CD8-positive, alpha-beta memory T cell (primary cell): ENCODE results near the gene SPTLC1. TPM values are rescaled to one million over a fixed set of nuclear protein-coding genes. Genes with fewer than 3 reads are reported as not detected.
A peak's percentile ranks its signal among the peaks of the same experiment; 100 is the strongest.
"Not testable (repeated sequence)": the region's sequence is repeated elsewhere in the genome, so short reads cannot be mapped to it uniquely, and the experiment has no call there.

ENCODE experiments used
- CTCF ChIA-PET: fragments of 350-600 bp; sonication (Branson Sonifier 250); formaldehyde crosslinking; loops from one replicate; lab custom pipeline; 2021; ENCODE audit warnings: antibody characterized with exemption; lab: Charles Lee
- POLR2A ChIA-PET: fragments of 350-600 bp; sonication (Branson Sonifier 250); formaldehyde crosslinking; loops from one replicate; lab custom pipeline; 2021; ENCODE audit warnings: antibody characterized with exemption; lab: Charles Lee
- DNase-seq, 5 donors: peaks; one replicate each; pipeline versions ENCODE4 v3.0.0 to v3.0.0-alpha.2; 2020 to 2022; ENCODE audit warnings: mixed read lengths in 1 of 5
- H3K27ac ChIP-seq: one replicate; pipeline ENCODE4 v1.7.0; 2013; ENCODE audit warnings: low read depth, mild to moderate bottlenecking, low read length, moderate library complexity
- H3K27me3 ChIP-seq: 2 replicates; pipeline ENCODE4 v1.7.0; 2013; ENCODE audit warnings: low read length, mild to moderate bottlenecking; ENCODE audit not compliant: insufficient read depth, poor library complexity, severe bottlenecking
- H3K36me3 ChIP-seq: 2 replicates; pipeline ENCODE4 v1.7.0; 2013; ENCODE audit warnings: mild to moderate bottlenecking, low read length, moderate library complexity; ENCODE audit not compliant: insufficient read depth
- H3K4me1 ChIP-seq: 2 replicates; pipeline ENCODE4 v1.7.0; 2013; ENCODE audit warnings: mild to moderate bottlenecking, low read length, moderate library complexity; ENCODE audit not compliant: insufficient read depth
- H3K4me3 ChIP-seq: 2 replicates; pipeline ENCODE4 v1.7.0; 2013; ENCODE audit warnings: mild to moderate bottlenecking, low read length
- H3K9me3 ChIP-seq: 2 replicates; pipeline ENCODE4 v1.7.0; 2013; ENCODE audit warnings: mild to moderate bottlenecking, low read length
- H3K27ac Mint-ChIP-seq, 8 donors: one replicate each; pipeline ENCODE4 v1.8.0; 2020 to 2021; ENCODE audit warnings: mixed read lengths in 8 of 8, mild to moderate bottlenecking in 6 of 8, inconsistent platforms in 3 of 8, moderate library complexity in 3 of 8
- H3K27me3 Mint-ChIP-seq, 2 donors: one replicate each; pipeline ENCODE4 v1.8.0; 2020 to 2021; ENCODE audit warnings: mixed read lengths in 2 of 2, mild to moderate bottlenecking in 1 of 2, moderate library complexity in 1 of 2
- H3K36me3 Mint-ChIP-seq, 3 donors: one replicate each; pipeline ENCODE4 v1.8.0; 2020 to 2021; ENCODE audit warnings: mixed read lengths in 3 of 3, inconsistent platforms in 1 of 3, mild to moderate bottlenecking in 1 of 3
- H3K4me1 Mint-ChIP-seq, 3 donors: one replicate each; pipeline ENCODE4 v1.8.0; 2020 to 2021; ENCODE audit warnings: mixed read lengths in 3 of 3, inconsistent platforms in 1 of 3, mild to moderate bottlenecking in 1 of 3
- H3K4me3 Mint-ChIP-seq, 7 donors: one replicate each; pipeline ENCODE4 v1.8.0; 2020 to 2021; ENCODE audit warnings: mixed read lengths in 7 of 7, mild to moderate bottlenecking in 6 of 7, moderate library complexity in 4 of 7, inconsistent platforms in 2 of 7
- H3K9me3 Mint-ChIP-seq, 5 donors: one replicate each; pipeline ENCODE4 v1.8.0; 2020 to 2022; ENCODE audit warnings: mixed read lengths in 5 of 5, mild to moderate bottlenecking in 3 of 5, moderate library complexity in 2 of 5, inconsistent platforms in 1 of 5
- polyA plus RNA-seq: library from polyadenylated mRNA; unstranded; fragments of 300-500 nt; fragmentation: Illumina TruSeq; gene quantifications from one replicate; pipeline ENCODE4 v1.2.3, GENCODE V29; 2021
- total RNA-seq, 2 experiments: library from RNA; stranded (reverse); gene quantifications; one replicate each; pipeline ENCODE4 v1.2.3, GENCODE V29; 2021

Gene SPTLC1
- total and polyA plus RNA-seq, 3 experiments from 2014 or later: 38.8 to 64.0 (median 60.7) TPM

DNA sequence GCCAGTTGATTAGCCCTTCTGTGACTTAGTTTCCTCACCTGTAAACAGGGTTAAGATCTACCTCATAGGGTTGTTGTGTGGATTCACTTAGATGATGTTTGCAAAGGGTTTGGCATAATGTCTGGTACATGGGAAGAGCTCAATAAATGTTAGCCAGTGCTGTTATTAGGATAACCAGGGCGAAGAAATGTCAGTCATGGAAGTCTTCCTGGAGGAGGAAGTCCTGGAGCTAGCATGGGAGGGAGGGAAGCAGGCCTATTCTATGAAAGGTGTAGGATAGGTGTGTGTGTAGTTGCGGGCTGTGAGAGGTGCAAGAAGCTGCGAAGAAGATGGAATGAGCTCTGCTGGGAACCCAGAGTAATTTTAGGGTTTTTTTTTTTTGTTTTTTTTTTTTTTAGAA, 30.6 kb upstream of the SPTLC1 start:
- H3K36me3 ChIP-seq, DNase-seq, H3K4me1 ChIP-seq, H3K9me3 Mint-ChIP-seq, H3K9me3 ChIP-seq, H3K4me3 Mint-ChIP-seq, H3K36me3 Mint-ChIP-seq, H3K4me3 ChIP-seq, CTCF ChIA-PET, H3K27ac ChIP-seq, H3K4me1 Mint-ChIP-seq, POLR2A ChIA-PET, H3K27me3 ChIP-seq: not testable (repeated sequence)
- Mint-ChIP-seq H3K27me3 (peaks cover 25 to 68% of the 10 kb centered on the region in 2 donors), H3K27ac (peak overlapping the region in 1 of 8 donors; percentile 0)

DNA sequence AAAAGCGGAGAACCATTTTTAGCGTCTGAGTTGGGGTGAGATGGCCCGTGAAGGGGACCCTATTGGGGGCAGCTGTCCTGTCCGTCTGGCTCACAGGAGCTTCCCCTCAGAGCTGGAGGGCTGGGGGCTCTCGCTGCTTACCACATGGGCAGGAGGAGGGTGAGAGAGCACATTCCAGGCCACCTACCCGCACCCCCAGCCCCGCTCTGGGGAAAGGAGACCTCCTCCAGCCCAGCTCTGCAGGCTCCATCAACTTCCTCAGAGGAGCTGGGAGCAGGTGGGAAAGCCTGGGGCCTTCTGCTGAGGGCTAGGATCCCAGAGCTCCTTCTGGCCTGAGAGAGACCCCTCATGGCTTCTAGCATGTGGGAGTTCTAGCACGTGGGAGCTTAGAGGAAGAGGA, 27.1 kb upstream of the SPTLC1 start:
- peaks cover 26 to 60% of the 10 kb centered on the region in 2 donors for H3K27me3 Mint-ChIP-seq
- H3K27ac Mint-ChIP-seq: no peak overlapping the region
- ChIA-PET CTCF (no interaction called here), POLR2A (no interaction called here)
- no peak for DNase-seq
- H3K4me1 Mint-ChIP-seq: peaks cover 8 to 18% (median 10%) of the 10 kb centered on the region in 3 donors
- no peaks in the 10 kb centered on the region for H3K9me3 Mint-ChIP-seq
- H3K4me3 Mint-ChIP-seq: no peak overlapping the region
- H3K4me3 ChIP-seq: no peak overlapping the region
- no peaks in the 10 kb centered on the region for H3K36me3 Mint-ChIP-seq
- no peaks in the 10 kb centered on the region for H3K9me3 ChIP-seq
- no peak overlapping the region for H3K27ac ChIP-seq
- peaks cover 12% of the 10 kb centered on the region for H3K27me3 ChIP-seq
- H3K4me1 ChIP-seq: peaks cover 9% of the 10 kb centered on the region
- H3K36me3 ChIP-seq: no peaks in the 10 kb centered on the region

DNA sequence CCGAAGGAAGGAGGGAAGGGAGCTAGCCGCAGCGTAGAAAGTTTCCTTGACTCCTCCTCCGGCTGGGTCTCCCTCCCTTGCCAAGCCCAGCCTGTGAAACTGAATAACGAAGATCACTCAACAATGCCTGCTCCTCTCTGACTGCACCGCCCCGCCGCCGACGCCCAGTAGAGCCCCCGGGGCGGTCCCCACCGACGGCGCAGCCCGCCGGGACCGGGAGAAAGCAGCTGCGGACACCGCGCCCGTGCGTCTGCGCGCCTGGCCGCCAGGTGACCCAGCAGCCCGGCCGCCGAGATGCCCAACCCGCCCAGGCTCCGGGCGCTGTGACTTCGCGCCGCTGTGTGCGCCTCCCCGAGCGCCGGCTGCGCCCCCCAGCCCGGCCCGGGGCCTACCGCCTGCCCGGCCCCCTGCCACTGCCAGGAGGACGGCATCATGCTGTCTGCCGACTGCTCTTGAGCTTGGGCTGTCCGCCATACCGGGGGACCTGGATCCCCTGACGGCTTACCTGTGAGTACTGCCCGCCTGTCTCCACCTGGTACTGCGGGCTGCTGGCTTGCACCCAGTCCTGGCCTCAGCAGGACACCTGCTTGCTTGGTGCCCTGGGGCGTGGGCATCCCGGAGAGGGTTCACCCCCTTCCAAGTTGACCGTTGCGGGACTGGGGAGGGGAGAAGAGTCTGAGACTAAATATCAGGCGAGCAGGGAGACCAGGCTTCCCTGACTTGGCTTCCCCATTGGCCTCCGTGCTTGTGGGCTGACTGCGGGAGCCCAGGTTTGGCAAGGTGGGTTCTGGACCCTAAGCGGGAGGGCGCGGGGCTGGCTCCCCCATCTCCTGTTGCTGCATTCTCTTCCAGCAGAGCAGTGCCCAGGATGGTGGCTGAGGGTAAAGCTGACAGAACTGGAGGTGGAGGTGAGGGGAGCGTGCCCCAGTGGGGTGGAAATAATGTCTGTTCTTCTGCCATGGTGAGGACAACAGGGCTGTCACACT, 26.2 kb upstream of the SPTLC1 start:
- no peaks in the 10 kb centered on the region for H3K36me3 Mint-ChIP-seq
- ChIA-PET POLR2A (no interaction called here), CTCF (interaction anchor here (0.9 to 7.1 kb wide), 14 partner anchors 9 to 850 kb away, joined by 3 to 51 read pairs (median 4); no protein-coding TSS in a partner anchor)
- H3K4me3 Mint-ChIP-seq: peak overlapping the region in 5 of 7 donors; percentile 57 to 76 (median 75)
- H3K9me3 ChIP-seq: no peaks in the 10 kb centered on the region
- no peak for DNase-seq
- H3K36me3 ChIP-seq: no peaks in the 10 kb centered on the region
- H3K27ac ChIP-seq: no peak overlapping the region
- H3K4me3 ChIP-seq: no peak overlapping the region
- peak overlapping the region in 2 of 8 donors; percentile 39 to 41 for H3K27ac Mint-ChIP-seq
- H3K9me3 Mint-ChIP-seq: no peaks in the 10 kb centered on the region
- H3K4me1 ChIP-seq: peaks cover 9% of the 10 kb centered on the region
- peaks cover 12% of the 10 kb centered on the region for H3K27me3 ChIP-seq
- H3K27me3 Mint-ChIP-seq: peaks cover 24 to 58% of the 10 kb centered on the region in 2 donors
- H3K4me1 Mint-ChIP-seq: peaks cover 8 to 18% (median 10%) of the 10 kb centered on the region in 3 donors

DNA sequence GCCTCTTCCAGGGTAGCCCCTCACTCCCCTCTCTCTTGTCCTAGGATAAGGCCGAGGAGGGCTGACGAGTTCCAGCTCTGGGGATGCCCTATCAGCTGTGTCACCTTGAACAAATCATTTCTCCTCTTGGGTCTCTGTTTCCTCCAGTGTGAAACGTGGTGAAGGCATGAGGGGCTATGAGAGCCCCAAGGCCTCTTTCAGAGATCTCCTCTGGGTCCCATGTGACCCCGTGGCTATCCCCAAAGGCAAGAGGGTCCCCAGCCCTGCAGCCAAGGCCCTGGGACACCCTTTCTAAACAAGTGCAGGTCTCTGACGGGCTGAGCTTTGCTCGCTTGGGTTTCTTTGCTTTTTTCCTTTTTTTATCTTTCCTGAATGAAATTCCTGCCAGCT, 25.5 kb upstream of the SPTLC1 start:
- POLR2A ChIA-PET: no interaction called here
- CTCF ChIA-PET: interaction anchor here (0.8 to 7.1 kb wide), 20 partner anchors 9 to 851 kb away, joined by 3 to 51 read pairs (median 3); no protein-coding TSS in a partner anchor
- H3K27ac Mint-ChIP-seq: peak overlapping the region in 2 of 8 donors; percentile 39 to 41
- Histone ChIP-seq H3K4me1 (peaks cover 9% of the 10 kb centered on the region), H3K9me3 (no peaks in the 10 kb centered on the region), H3K36me3 (no peaks in the 10 kb centered on the region), H3K27me3 (peaks cover 12% of the 10 kb centered on the region), H3K27ac (no peak overlapping the region), H3K4me3 (no peak overlapping the region)
- peaks cover 8 to 18% (median 10%) of the 10 kb centered on the region in 3 donors for H3K4me1 Mint-ChIP-seq
- H3K9me3 Mint-ChIP-seq: no peaks in the 10 kb centered on the region
- peak overlapping the region in 6 of 7 donors; percentile 57 to 83 (median 75) for H3K4me3 Mint-ChIP-seq
- no peak for DNase-seq
- no peaks in the 10 kb centered on the region for H3K36me3 Mint-ChIP-seq
- H3K27me3 Mint-ChIP-seq: peaks cover 24 to 55% of the 10 kb centered on the region in 2 donors

DNA sequence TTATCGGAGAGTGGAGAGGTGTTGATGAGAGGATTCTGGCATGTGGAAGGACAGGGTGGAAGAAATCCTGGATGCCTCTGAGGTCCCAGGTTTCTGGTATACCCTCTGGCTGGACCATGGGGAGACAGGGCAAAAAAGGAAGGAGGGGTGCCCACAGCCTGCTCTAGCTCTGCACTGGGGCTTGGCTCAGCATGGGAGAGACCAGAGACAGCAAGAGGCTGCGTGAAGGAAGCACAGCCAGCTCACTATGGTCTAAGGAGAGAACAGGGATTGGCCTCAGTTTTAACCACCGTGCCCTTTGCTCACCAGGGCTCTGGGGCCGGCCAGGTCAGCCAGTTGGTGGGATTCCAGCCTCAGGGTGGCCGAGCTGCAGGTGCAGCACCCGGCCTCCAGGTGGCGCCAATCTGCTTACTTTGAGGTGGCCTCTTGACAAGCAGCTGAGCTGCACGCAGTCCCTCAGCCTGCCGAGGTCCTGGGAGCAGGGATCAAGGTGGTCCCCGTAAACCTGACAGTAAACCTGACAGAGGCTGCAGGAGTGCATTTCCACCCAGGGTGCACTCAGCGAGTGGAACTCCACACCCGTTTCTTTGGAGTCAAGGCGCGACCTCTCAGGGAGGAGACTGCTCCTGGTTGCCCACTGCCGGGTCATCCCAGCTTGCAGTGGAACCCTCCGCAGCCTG, 25.0 kb upstream of the SPTLC1 start:
- POLR2A ChIA-PET: no interaction called here
- Mint-ChIP-seq H3K27me3 (peaks cover 19 to 50% of the 10 kb centered on the region in 2 donors), H3K9me3 (no peaks in the 10 kb centered on the region), H3K4me3 (peak overlapping the region in 5 of 7 donors; percentile 57 to 83 (median 75)), H3K4me1 (peaks cover 8 to 18% (median 10%) of the 10 kb centered on the region in 3 donors), H3K36me3 (no peaks in the 10 kb centered on the region), H3K27ac (no peak overlapping the region)
- H3K9me3 ChIP-seq: no peaks in the 10 kb centered on the region
- CTCF ChIA-PET: interaction anchor here (0.8 to 7.1 kb wide), 21 partner anchors 9 to 852 kb away, joined by 3 to 51 read pairs (median 3); partner anchors contain the start of gene IPPK
- H3K27me3 ChIP-seq: peaks cover 12% of the 10 kb centered on the region
- H3K36me3 ChIP-seq: no peaks in the 10 kb centered on the region
- no peak overlapping the region for H3K27ac ChIP-seq
- H3K4me1 ChIP-seq: peaks cover 9% of the 10 kb centered on the region
- peak; percentile 57 to 82 (median 63) for DNase-seq
- H3K4me3 ChIP-seq: no peak overlapping the region

GRCh38 chr9:92138960-92139540, 23.8 kb upstream of the SPTLC1 start:
- DNase-seq, H3K27ac ChIP-seq, H3K9me3 Mint-ChIP-seq, H3K4me3 ChIP-seq, H3K27ac Mint-ChIP-seq, H3K36me3 ChIP-seq, POLR2A ChIA-PET, H3K9me3 ChIP-seq, H3K4me3 Mint-ChIP-seq, H3K36me3 Mint-ChIP-seq: not testable (repeated sequence)
- H3K4me1 Mint-ChIP-seq: peaks cover 9 to 21% (median 10%) of the 10 kb centered on the region in 3 donors
- CTCF ChIA-PET: interaction anchor here (1.2 to 7.1 kb wide), 12 partner anchors 11 to 652 kb away, joined by 3 to 51 read pairs (median 5); partner anchors contain the start of gene IPPK
- H3K27me3 Mint-ChIP-seq: peaks cover 19 to 48% of the 10 kb centered on the region in 2 donors
- Histone ChIP-seq H3K27me3 (peaks cover 12% of the 10 kb centered on the region), H3K4me1 (peaks cover 12% of the 10 kb centered on the region)

DNA sequence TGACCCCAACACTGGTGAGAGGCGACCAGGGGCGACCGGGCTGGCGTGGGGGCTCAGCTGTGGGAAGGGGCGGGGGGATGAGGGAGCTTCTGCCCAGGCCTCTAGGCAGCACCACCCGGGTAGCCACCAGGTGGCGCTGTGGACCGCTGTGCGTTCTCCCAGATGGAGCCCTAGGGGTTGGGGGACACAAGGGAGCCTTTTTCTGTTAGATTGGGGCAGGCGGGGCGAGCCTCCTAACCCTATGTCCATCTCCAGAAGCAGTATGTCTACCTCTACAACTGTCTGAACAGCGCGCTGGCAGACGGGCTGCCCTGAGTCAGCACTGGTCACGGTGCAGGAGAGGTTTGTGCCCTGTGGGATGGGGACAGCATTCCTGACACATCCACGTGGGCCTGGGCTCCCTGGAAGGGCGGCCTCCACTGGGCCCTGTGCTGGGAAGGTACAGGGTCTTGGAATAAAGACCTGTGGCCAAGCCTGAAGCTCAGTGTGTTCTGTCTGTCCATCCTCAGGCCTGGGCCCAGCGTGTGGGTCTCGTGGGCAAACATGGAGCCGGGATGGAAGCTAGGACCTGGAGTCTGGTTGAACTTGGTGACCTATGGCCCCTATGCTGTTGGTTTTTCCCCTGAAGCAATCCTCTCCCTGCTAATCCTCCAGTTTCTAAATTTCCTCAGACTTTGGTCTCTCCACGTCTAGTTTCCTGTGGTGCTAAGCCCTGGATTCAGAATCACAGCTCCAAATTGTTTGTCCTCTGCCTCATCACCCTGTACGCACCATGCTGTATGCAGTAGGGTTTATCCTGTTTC, 23.1 kb upstream of the SPTLC1 start:
- no peak overlapping the region for H3K4me3 ChIP-seq
- no peaks in the 10 kb centered on the region for H3K9me3 ChIP-seq
- peaks cover 18% of the 10 kb centered on the region for H3K4me1 ChIP-seq
- Mint-ChIP-seq H3K27me3 (peaks cover 23 to 50% of the 10 kb centered on the region in 2 donors), H3K27ac (no peak overlapping the region), H3K4me1 (peaks cover 16 to 28% (median 17%) of the 10 kb centered on the region in 3 donors), H3K9me3 (no peaks in the 10 kb centered on the region), H3K4me3 (no peak overlapping the region), H3K36me3 (no peaks in the 10 kb centered on the region)
- POLR2A ChIA-PET: no interaction called here
- DNase-seq: peak; percentile 53 to 81 (median 65)
- H3K27me3 ChIP-seq: peaks cover 12% of the 10 kb centered on the region
- no peaks in the 10 kb centered on the region for H3K36me3 ChIP-seq
- CTCF ChIA-PET: interaction anchor here (1.0 to 7.1 kb wide), 11 partner anchors 10 to 653 kb away, joined by 3 to 51 read pairs (median 4); partner anchors contain the start of gene IPPK
- H3K27ac ChIP-seq: no peak overlapping the region
